Neural cell (in vitro differentiated cells): ENCODE measurements around the gene SERPINA6. TPM values are rescaled to one million over a fixed set of nuclear protein-coding genes. Genes with fewer than 3 reads are reported as not detected.

Source experiments
- H2AFZ ChIP-seq: fragments of 200-600, 300-800 bp; sonication (generic), shearing (Covaris generic); 2 replicates; pipeline ENCODE4 v1.6.0; 2014; ENCODE audit warnings: low read depth, mild to moderate bottlenecking, antibody characterized with exemption, low read length, moderate library complexity
- H3F3A ChIP-seq: fragments of 200-600 bp; shearing (Covaris generic); 2 replicates; pipeline ENCODE4 v1.6.1; 2016; ENCODE audit warnings: mild to moderate bottlenecking, moderate library complexity, mixed read lengths, antibody characterized with exemption, low read length; ENCODE audit not compliant: insufficient read depth, poor library complexity, severe bottlenecking
- H3K27ac ChIP-seq: fragments of 200-600, 300-800 bp; sonication (generic), shearing (Covaris generic); 2 replicates; pipeline ENCODE4 v1.5.1; 2014; ENCODE audit warnings: mild to moderate bottlenecking, low read length, moderate library complexity
- H3K27me3 ChIP-seq: fragments of 300-800, 200-600 bp; sonication (generic), shearing (Covaris generic); 2 replicates; pipeline ENCODE4 v1.6.0; 2014; ENCODE audit warnings: mild to moderate bottlenecking, low read depth, low read length, moderate library complexity; ENCODE audit not compliant: insufficient read depth
- H3K36me3 ChIP-seq: fragments of 300-800, 200-600 bp; sonication (generic), shearing (Covaris generic); 2 replicates; pipeline ENCODE4 v1.5.1; 2014; ENCODE audit warnings: mild to moderate bottlenecking, antibody characterized with exemption, low read length, moderate library complexity; ENCODE audit not compliant: insufficient read depth
- H3K4me2 ChIP-seq: fragments of 300-800, 200-600 bp; sonication (generic), shearing (Covaris generic); 2 replicates; pipeline ENCODE4 v1.6.0; 2014; ENCODE audit warnings: mild to moderate bottlenecking, low read length
- H3K4me3 ChIP-seq: fragments of 300-800, 200-600 bp; sonication (generic), shearing (Covaris generic); 2 replicates; pipeline ENCODE4 v1.5.1; 2014; ENCODE audit warnings: mild to moderate bottlenecking, low read length, moderate library complexity
- H3K79me2 ChIP-seq: fragments of 200-600 bp; shearing (Covaris generic); replicated peaks from 2 replicates; pipeline ENCODE4 v1.6.0; 2014; ENCODE audit warnings: mild to moderate bottlenecking, low read length, moderate library complexity; ENCODE audit not compliant: insufficient read depth
- H3K9ac ChIP-seq: fragments of 300-800, 200-600 bp; sonication (generic), shearing (Covaris generic); 2 replicates; pipeline ENCODE4 v1.6.1; 2016; ENCODE audit warnings: mild to moderate bottlenecking, low read length, mixed read lengths
- H3K9me2 ChIP-seq: fragments of 200-600 bp; shearing (Covaris generic); 2 replicates; pipeline ENCODE4 v1.6.1; 2016; ENCODE audit warnings: mild to moderate bottlenecking, low read length, mixed read lengths; ENCODE audit not compliant: insufficient read depth
- H3K9me3 ChIP-seq: fragments of 200-600, 300-800 bp; sonication (generic), shearing (Covaris generic); 2 replicates; pipeline ENCODE4 v1.6.1; 2016; ENCODE audit warnings: mild to moderate bottlenecking, mixed run types, low read length, moderate library complexity, mixed read lengths
- H4K20me1 ChIP-seq: fragments of 200-600 bp; shearing (Covaris generic); 2 replicates; pipeline ENCODE4 v1.6.1; 2016; ENCODE audit warnings: mild to moderate bottlenecking, mixed run types; ENCODE audit not compliant: insufficient read depth
- EP300 ChIP-seq: fragments of 450-650 bp; conservative IDR thresholded peaks from 2 replicates; pipeline ENCODE4 v1.6.1; 2014; ENCODE audit warnings: antibody characterized with exemption, mild to moderate bottlenecking, moderate library complexity; ENCODE audit not compliant: poor library complexity, severe bottlenecking
- EZH2 ChIP-seq: fragments of 200-600, 300-800 bp; shearing (Covaris generic), sonication (generic); IDR thresholded peaks from 2 replicates; pipeline ENCODE4 v1.6.1; 2014; ENCODE audit warnings: antibody characterized with exemption, low read length, borderline replicate concordance, mild to moderate bottlenecking; ENCODE audit not compliant: insufficient read depth, poor library complexity, severe bottlenecking
- MXI1 ChIP-seq: fragments of 450-650 bp; conservative IDR thresholded peaks from 2 replicates; pipeline ENCODE4 v1.6.1; 2014; ENCODE audit warnings: antibody characterized with exemption, mild to moderate bottlenecking; ENCODE audit not compliant: poor library complexity, severe bottlenecking
- POLR2AphosphoS5 ChIP-seq: IDR thresholded peaks from 2 replicates; pipeline ENCODE4 v1.6.1; 2012
- RAD21 ChIP-seq: fragments of 450-650 bp; conservative IDR thresholded peaks from 2 replicates; pipeline ENCODE4 v1.6.1; 2014; ENCODE audit warnings: antibody characterized with exemption, mild to moderate bottlenecking, moderate library complexity
- SMC3 ChIP-seq: fragments of 450-650 bp; conservative IDR thresholded peaks from 2 replicates; pipeline ENCODE4 v1.6.1; 2014; ENCODE audit warnings: antibody characterized with exemption, mild to moderate bottlenecking, moderate library complexity; ENCODE audit not compliant: poor library complexity
- TAF1 ChIP-seq: IDR thresholded peaks from 2 replicates; pipeline ENCODE4 v1.6.1; 2012; ENCODE audit warnings: low read depth
- polyA plus RNA-seq: library from polyadenylated mRNA; depleted of rRNA; stranded (reverse); fragments of >200 nt; gene quantifications from 2 replicates; pipeline ENCODE4 v1.2.3, GENCODE V29; 2014
- TF ChIP-seq, protein P1 (sequence below): fragments of 450-650 bp; IDR thresholded peaks from 2 replicates; pipeline ENCODE4 v1.5.1; 2014; ENCODE audit warnings: antibody characterized with exemption, mild to moderate bottlenecking, moderate library complexity; ENCODE audit not compliant: poor library complexity, severe bottlenecking
- TF ChIP-seq, protein P2 (sequence below): IDR thresholded peaks from 2 replicates; pipeline ENCODE4 v1.6.1; 2012; ENCODE audit warnings: borderline replicate concordance

Gene SERPINA6
- polyA plus RNA-seq, 1 donor from 2014 or later = not detected

GRCh38 chr14:94331462-94331861, 8.3 kb upstream of the SERPINA6 start:
- H2AFZ ChIP-seq = no peak overlapping the region
- H3K9me3 ChIP-seq = peaks cover 3% of the 10 kb centered on the region
- no peak overlapping the region for H3K9ac ChIP-seq
- H3K79me2 ChIP-seq = no peaks in the 10 kb centered on the region
- no peak overlapping the region for H3K4me2 ChIP-seq
- no peaks in the 10 kb centered on the region for H3K27me3 ChIP-seq
- TF ChIP-seq SMC3 (no peak), RAD21 (no peak), MXI1 (no peak), POLR2AphosphoS5 (no peak), EP300 (no peak), TAF1 (no peak), EZH2 (no peak)
- TF ChIP-seq, protein P1, sequence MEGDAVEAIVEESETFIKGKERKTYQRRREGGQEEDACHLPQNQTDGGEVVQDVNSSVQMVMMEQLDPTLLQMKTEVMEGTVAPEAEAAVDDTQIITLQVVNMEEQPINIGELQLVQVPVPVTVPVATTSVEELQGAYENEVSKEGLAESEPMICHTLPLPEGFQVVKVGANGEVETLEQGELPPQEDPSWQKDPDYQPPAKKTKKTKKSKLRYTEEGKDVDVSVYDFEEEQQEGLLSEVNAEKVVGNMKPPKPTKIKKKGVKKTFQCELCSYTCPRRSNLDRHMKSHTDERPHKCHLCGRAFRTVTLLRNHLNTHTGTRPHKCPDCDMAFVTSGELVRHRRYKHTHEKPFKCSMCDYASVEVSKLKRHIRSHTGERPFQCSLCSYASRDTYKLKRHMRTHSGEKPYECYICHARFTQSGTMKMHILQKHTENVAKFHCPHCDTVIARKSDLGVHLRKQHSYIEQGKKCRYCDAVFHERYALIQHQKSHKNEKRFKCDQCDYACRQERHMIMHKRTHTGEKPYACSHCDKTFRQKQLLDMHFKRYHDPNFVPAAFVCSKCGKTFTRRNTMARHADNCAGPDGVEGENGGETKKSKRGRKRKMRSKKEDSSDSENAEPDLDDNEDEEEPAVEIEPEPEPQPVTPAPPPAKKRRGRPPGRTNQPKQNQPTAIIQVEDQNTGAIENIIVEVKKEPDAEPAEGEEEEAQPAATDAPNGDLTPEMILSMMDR = no peak
- TF ChIP-seq, protein P2, sequence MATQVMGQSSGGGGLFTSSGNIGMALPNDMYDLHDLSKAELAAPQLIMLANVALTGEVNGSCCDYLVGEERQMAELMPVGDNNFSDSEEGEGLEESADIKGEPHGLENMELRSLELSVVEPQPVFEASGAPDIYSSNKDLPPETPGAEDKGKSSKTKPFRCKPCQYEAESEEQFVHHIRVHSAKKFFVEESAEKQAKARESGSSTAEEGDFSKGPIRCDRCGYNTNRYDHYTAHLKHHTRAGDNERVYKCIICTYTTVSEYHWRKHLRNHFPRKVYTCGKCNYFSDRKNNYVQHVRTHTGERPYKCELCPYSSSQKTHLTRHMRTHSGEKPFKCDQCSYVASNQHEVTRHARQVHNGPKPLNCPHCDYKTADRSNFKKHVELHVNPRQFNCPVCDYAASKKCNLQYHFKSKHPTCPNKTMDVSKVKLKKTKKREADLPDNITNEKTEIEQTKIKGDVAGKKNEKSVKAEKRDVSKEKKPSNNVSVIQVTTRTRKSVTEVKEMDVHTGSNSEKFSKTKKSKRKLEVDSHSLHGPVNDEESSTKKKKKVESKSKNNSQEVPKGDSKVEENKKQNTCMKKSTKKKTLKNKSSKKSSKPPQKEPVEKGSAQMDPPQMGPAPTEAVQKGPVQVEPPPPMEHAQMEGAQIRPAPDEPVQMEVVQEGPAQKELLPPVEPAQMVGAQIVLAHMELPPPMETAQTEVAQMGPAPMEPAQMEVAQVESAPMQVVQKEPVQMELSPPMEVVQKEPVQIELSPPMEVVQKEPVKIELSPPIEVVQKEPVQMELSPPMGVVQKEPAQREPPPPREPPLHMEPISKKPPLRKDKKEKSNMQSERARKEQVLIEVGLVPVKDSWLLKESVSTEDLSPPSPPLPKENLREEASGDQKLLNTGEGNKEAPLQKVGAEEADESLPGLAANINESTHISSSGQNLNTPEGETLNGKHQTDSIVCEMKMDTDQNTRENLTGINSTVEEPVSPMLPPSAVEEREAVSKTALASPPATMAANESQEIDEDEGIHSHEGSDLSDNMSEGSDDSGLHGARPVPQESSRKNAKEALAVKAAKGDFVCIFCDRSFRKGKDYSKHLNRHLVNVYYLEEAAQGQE = no peak
- no peaks in the 10 kb centered on the region for H3F3A ChIP-seq
- H4K20me1 ChIP-seq = no peaks in the 10 kb centered on the region
- no peaks in the 10 kb centered on the region for H3K36me3 ChIP-seq
- no peak overlapping the region for H3K27ac ChIP-seq
- no peaks in the 10 kb centered on the region for H3K9me2 ChIP-seq
- H3K4me3 ChIP-seq = no peak overlapping the region

GRCh38 chr14:94330857-94331256, 7.7 kb upstream of the SERPINA6 start:
- H3K9me2 ChIP-seq = no peaks in the 10 kb centered on the region
- H3K9me3 ChIP-seq = peaks cover 3% of the 10 kb centered on the region
- no peak overlapping the region for H3K9ac ChIP-seq
- H4K20me1 ChIP-seq = no peaks in the 10 kb centered on the region
- H3K27ac ChIP-seq = no peak overlapping the region
- TF ChIP-seq, protein P2 = no peak
- TF ChIP-seq POLR2AphosphoS5 = no peak
- TF ChIP-seq EZH2 = no peak
- no peak for TF ChIP-seq RAD21
- TF ChIP-seq TAF1 = no peak
- no peak for TF ChIP-seq MXI1
- no peak for TF ChIP-seq EP300
- TF ChIP-seq, protein P1 = no peak
- no peak for TF ChIP-seq SMC3
- H3K4me2 ChIP-seq = no peak overlapping the region
- H2AFZ ChIP-seq = no peak overlapping the region
- H3K79me2 ChIP-seq = no peaks in the 10 kb centered on the region
- no peak overlapping the region for H3K4me3 ChIP-seq
- H3F3A ChIP-seq = no peaks in the 10 kb centered on the region
- no peaks in the 10 kb centered on the region for H3K27me3 ChIP-seq
- H3K36me3 ChIP-seq = no peaks in the 10 kb centered on the region
